Measurements from ENCODE around the gene JTB. TPM values are rescaled to one million over a fixed set of nuclear protein-coding genes. Genes with fewer than 3 reads are reported as not detected.
"Not testable (repeated sequence)": the region's sequence is repeated elsewhere in the genome, so short reads cannot be mapped to it uniquely, and the experiment has no call there.

Gene JTB
- total and polyA plus RNA-seq, 2 experiments from 2014 or later, result 213 to 217 TPM

- WGBS (ENCODE audit: low lambda C conversion rate, missing lambda C conversion rate), result 82% methylated on average over 4 of the region's 4 CpGs
- Histone ChIP-seq H3K79me2 (no peaks in the 10 kb centered on the region), H3K4me1 (ENCODE audit: insufficient read depth) (peaks cover 5% of the 10 kb centered on the region), H4K20me1 (ENCODE audit: insufficient read depth, poor library complexity, severe bottlenecking) (no peaks in the 10 kb centered on the region), H3K4me3 (no peak overlapping the region), H3K27ac (peak overlapping the region; percentile 87), H3K36me3 (replicated peaks; ENCODE audit: insufficient read depth, low read depth) (peaks cover under 1% of the 10 kb centered on the region), H2AFZ (no peak overlapping the region), H3K9me2 (replicated peaks; ENCODE audit: insufficient read depth) (no peaks in the 10 kb centered on the region), H3K4me2 (no peak overlapping the region), H3K9me3 (ENCODE audit: low read depth) (no peaks in the 10 kb centered on the region), H3K27me3 (no peaks in the 10 kb centered on the region)
- TF ChIP-seq CTCF (IDR thresholded peaks at IDR 0.05; ENCODE audit: poor library complexity), result no peak
- TF ChIP-seq EZH2phosphoT487 (IDR thresholded peaks at IDR 0.05; ENCODE audit: low read depth, severe bottlenecking, unreplicated experiment), result no peak
- DNase-seq (ENCODE audit: low spot score), result no peak
Measured at GRCh38 chr1:154000420-154000819, 22.9 kb upstream of the JTB start.

GRCh38 chr1:153996882-153997281, 19.4 kb upstream of the JTB start:
- Histone ChIP-seq H4K20me1 (ENCODE audit: insufficient read depth, poor library complexity, severe bottlenecking) (peaks cover 10% of the 10 kb centered on the region), H3K4me1 (ENCODE audit: insufficient read depth) (peaks cover 17% of the 10 kb centered on the region), H3K79me2 (peaks cover 13% of the 10 kb centered on the region)
- DNase-seq (ENCODE audit: low spot score); H3K4me2 ChIP-seq; H3K27ac ChIP-seq; H3K9me2 ChIP-seq (replicated peaks; ENCODE audit: insufficient read depth); H3K9me3 ChIP-seq (ENCODE audit: low read depth); H2AFZ ChIP-seq; H3K4me3 ChIP-seq; H3K27me3 ChIP-seq; H3K36me3 ChIP-seq (replicated peaks; ENCODE audit: insufficient read depth, low read depth): not testable (repeated sequence)
- 94% methylated on average over 10 of the region's 10 CpGs for WGBS (ENCODE audit: low lambda C conversion rate, missing lambda C conversion rate)

GRCh38 chr1:153995640-153996039, 18.2 kb upstream of the JTB start:
- no peak for DNase-seq (ENCODE audit: low spot score)
- H3K9me2 ChIP-seq (replicated peaks; ENCODE audit: insufficient read depth), result no peaks in the 10 kb centered on the region
- WGBS (ENCODE audit: low lambda C conversion rate, missing lambda C conversion rate), result 98% methylated on average over 11 of the region's 11 CpGs
- H2AFZ ChIP-seq, result no peak overlapping the region
- no peaks in the 10 kb centered on the region for H3K27me3 ChIP-seq
- H3K4me3 ChIP-seq, result no peak overlapping the region
- peaks cover 2% of the 10 kb centered on the region for H3K36me3 ChIP-seq (replicated peaks; ENCODE audit: insufficient read depth, low read depth)
- peaks cover 26% of the 10 kb centered on the region for H3K79me2 ChIP-seq
- peak overlapping the region; percentile 19 for H3K27ac ChIP-seq
- H3K9me3 ChIP-seq (ENCODE audit: low read depth), result no peaks in the 10 kb centered on the region
- H3K4me1 ChIP-seq (ENCODE audit: insufficient read depth), result peaks cover 18% of the 10 kb centered on the region
- TF ChIP-seq CTCF (IDR thresholded peaks at IDR 0.05; ENCODE audit: poor library complexity), result no peak
- no peak for TF ChIP-seq EZH2phosphoT487 (IDR thresholded peaks at IDR 0.05; ENCODE audit: low read depth, severe bottlenecking, unreplicated experiment)
- no peak for TF ChIP-seq EZH2 (IDR thresholded peaks at IDR 0.05; ENCODE audit: borderline replicate concordance)
- peaks cover 14% of the 10 kb centered on the region for H4K20me1 ChIP-seq (ENCODE audit: insufficient read depth, poor library complexity, severe bottlenecking)
- H3K4me2 ChIP-seq, result no peak overlapping the region

GRCh38 chr1:153995202-153995601, 17.7 kb upstream of the JTB start:
- no peak for TF ChIP-seq CTCF (IDR thresholded peaks at IDR 0.05; ENCODE audit: poor library complexity)
- 97% methylated on average over 3 of the region's 3 CpGs for WGBS (ENCODE audit: low lambda C conversion rate, missing lambda C conversion rate)
- H3K27me3 ChIP-seq, result no peaks in the 10 kb centered on the region

More at GRCh38 chr1:153995202-153995601, 17.7 kb upstream of the JTB start:
- peaks cover 18% of the 10 kb centered on the region for H3K4me1 ChIP-seq (ENCODE audit: insufficient read depth)
- no peaks in the 10 kb centered on the region for H3K9me2 ChIP-seq (replicated peaks; ENCODE audit: insufficient read depth)
- peaks cover 14% of the 10 kb centered on the region for H4K20me1 ChIP-seq (ENCODE audit: insufficient read depth, poor library complexity, severe bottlenecking)
- no peak overlapping the region for H3K4me2 ChIP-seq
- peaks cover 2% of the 10 kb centered on the region for H3K36me3 ChIP-seq (replicated peaks; ENCODE audit: insufficient read depth, low read depth)
- H3K9me3 ChIP-seq (ENCODE audit: low read depth), result no peaks in the 10 kb centered on the region
- DNase-seq (ENCODE audit: low spot score), result no peak
- no peak overlapping the region for H2AFZ ChIP-seq
- H3K4me3 ChIP-seq, result no peak overlapping the region
- H3K79me2 ChIP-seq, result peaks cover 26% of the 10 kb centered on the region
- H3K27ac ChIP-seq, result peak overlapping the region; percentile 19
